ENCODE data around the gene C14orf93. TPM values are rescaled to one million over a fixed set of nuclear protein-coding genes. Genes with fewer than 3 reads are reported as not detected.

The C14orf93 gene
- total and polyA plus RNA-seq, 9 of the 15 experiments (the other 6 are each of a cell fraction or from before 2014, with no cell fraction given), result 2.2 to 22.4 (median 16.1) TPM

- TF ChIP-seq YY1 (IDR thresholded peaks at IDR 0.05; ENCODE audit: borderline replicate concordance in 1 of 3, control insufficient read depth in 1 of 3, extremely low read depth in 1 of 3, insufficient read depth in 3 of 3, insufficient read length in 1 of 3, insufficient replicate concordance in 2 of 3, low read depth in 1 of 3, low read length in 2 of 3) (peak in 2 of 3 experiments; percentile 23 to 40), ZNF696 (CRISPR knock-in tag; conservative IDR thresholded peaks at IDR 0.05) (no peak), RAD21 (CRISPR knock-in tag; conservative IDR thresholded peaks at IDR 0.05 in 1 of 2, IDR thresholded peaks at IDR 0.05 in 1 of 2) (peak; percentile 50 to 72), NR2C1 (IDR thresholded peaks at IDR 0.05) (no peak), NR2C1 (tag; IDR thresholded peaks at IDR 0.05) (no peak), CTBP1 (IDR thresholded peaks at IDR 0.05; ENCODE audit: borderline replicate concordance) (peak; percentile 80), ZBTB40 (IDR thresholded peaks at IDR 0.05) (peak; percentile 11; the same call in 1 of the 2 replicates), ZBTB40 (CRISPR knock-in tag; IDR thresholded peaks at IDR 0.05) (no peak), ZFX (CRISPR knock-in tag; IDR thresholded peaks at IDR 0.05) (peak; percentile 55), SMAD2 (IDR thresholded peaks at IDR 0.05; ENCODE audit: low read depth, low read length) (no peak), SNIP1 (IDR thresholded peaks at IDR 0.05; ENCODE audit: low read depth) (no peak), TBP (optimal IDR thresholded peaks at IDR 0.05; ENCODE audit: low read depth, low read length) (peak; percentile 41), EWSR1 (IDR thresholded peaks at IDR 0.05; ENCODE audit: borderline replicate concordance, low read depth, partially characterized antibody) (no peak), ZNF311 (CRISPR knock-in tag; IDR thresholded peaks at IDR 0.05) (no peak), KDM2B (CRISPR knock-in tag; IDR thresholded peaks at IDR 0.05) (no peak), EGR1 (conservative IDR thresholded peaks at IDR 0.05) (peak; percentile 88), E2F3 (CRISPR knock-in tag; IDR thresholded peaks at IDR 0.05) (no peak), FOXK1 (CRISPR knock-in tag; IDR thresholded peaks at IDR 0.05; ENCODE audit: borderline replicate concordance) (no peak), MYC (IDR thresholded peaks at IDR 0.05; ENCODE audit: low read depth, low read length) (peak; percentile 92), MYC (CRISPR knock-in tag; IDR thresholded peaks at IDR 0.05; ENCODE audit: borderline replicate concordance, low read depth) (no peak)
Measured at GRCh38 chr14:23056145-23056955, 46.4 kb upstream of the C14orf93 start (continued).
